ENCODE measurements around the gene TRMT11. TPM values are rescaled to one million over a fixed set of nuclear protein-coding genes. Genes with fewer than 3 reads are reported as not detected.

TRMT11 gene
- total RNA-seq, 4 donors from 2014 or later: 27.6 to 45.3 (median 36.4) TPM

GRCh38 chr6:125951323-125951722 is 35.0 kb upstream of the TRMT11 start:
- intact Hi-C loops (cut with DNase I): loop anchor here (10.0 kb wide), 2 partner anchors 97 to 167 kb away; no protein-coding TSS in a partner anchor
- H3K9me3 ChIP-seq: no peaks in the 10 kb centered on the region
- no peak overlapping the region for H3K27ac ChIP-seq
- no peaks in the 10 kb centered on the region for H3K36me3 ChIP-seq
- DNase-seq: no peak
- no peak overlapping the region for H3K4me3 ChIP-seq (replicated peaks in 1 of 3)
- H3K27me3 ChIP-seq: no peaks in the 10 kb centered on the region
- WGBS, 2 donors: 87 to 92% methylated on average over 1 of the region's 1 CpG
- TF ChIP-seq CTCF (IDR thresholded peaks at IDR 0.05) (no peak), POLR2A (IDR thresholded peaks at IDR 0.05) (no peak)
- H3K4me1 ChIP-seq: peaks cover 3 to 17% of the 10 kb centered on the region in 2 donors

GRCh38 chr6:125952764-125953501 is 33.4 kb upstream of the TRMT11 start:
- intact Hi-C loops (cut with DNase I): loop anchor here (10.0 kb wide), 2 partner anchors 98 to 168 kb away; no protein-coding TSS in a partner anchor

GRCh38 chr6:125953502-125953875 is 32.9 kb upstream of the TRMT11 start:
- Histone ChIP-seq H3K27ac (no peak overlapping the region), H3K36me3 (no peaks in the 10 kb centered on the region), H3K27me3 (no peaks in the 10 kb centered on the region), H3K4me1 (peaks cover 0 to 9% of the 10 kb centered on the region in 2 donors), H3K9me3 (no peaks in the 10 kb centered on the region), H3K4me3 (replicated peaks in 1 of 3) (no peak overlapping the region)
- TF ChIP-seq POLR2A (IDR thresholded peaks at IDR 0.05) (no peak), CTCF (IDR thresholded peaks at IDR 0.05) (no peak)
- no peak for DNase-seq
- intact Hi-C loops (cut with DNase I): loop anchor here (10.0 kb wide), 2 partner anchors 99 to 169 kb away; no protein-coding TSS in a partner anchor
- 66 to 83% methylated on average over 9 to 11 of the region's 11 CpGs for WGBS, 2 donors

More at GRCh38 chr6:125952764-125953501, 33.4 kb upstream of the TRMT11 start:
- peaks cover 0 to 6% of the 10 kb centered on the region in 2 donors for H3K4me1 ChIP-seq
- no peak overlapping the region for H3K4me3 ChIP-seq (replicated peaks in 1 of 3)
- H3K27me3 ChIP-seq: no peaks in the 10 kb centered on the region
- H3K9me3 ChIP-seq: no peaks in the 10 kb centered on the region
- WGBS, 2 donors: 83 to 84% methylated on average over 6 to 7 of the region's 7 CpGs
- DNase-seq: no peak
- no peak for TF ChIP-seq CTCF (IDR thresholded peaks at IDR 0.05)
- TF ChIP-seq POLR2A (IDR thresholded peaks at IDR 0.05): no peak
- no peaks in the 10 kb centered on the region for H3K36me3 ChIP-seq
- no peak overlapping the region for H3K27ac ChIP-seq

GRCh38 chr6:125954735-125955339 is 31.5 kb upstream of the TRMT11 start:
- H3K36me3 ChIP-seq: no peaks in the 10 kb centered on the region
- H3K4me1 ChIP-seq: peaks cover 0 to 13% of the 10 kb centered on the region in 2 donors
- no peak for TF ChIP-seq POLR2A (IDR thresholded peaks at IDR 0.05)
- no peak for TF ChIP-seq CTCF (IDR thresholded peaks at IDR 0.05)
- no peak overlapping the region for H3K27ac ChIP-seq
- intact Hi-C loops (cut with DNase I): loop anchor here (5.0 to 10.0 kb wide), 3 partner anchors 33 to 170 kb away; no protein-coding TSS in a partner anchor
- no peaks in the 10 kb centered on the region for H3K9me3 ChIP-seq
- no peak overlapping the region for H3K4me3 ChIP-seq (replicated peaks in 1 of 3)
- DNase-seq: no peak
- H3K27me3 ChIP-seq: no peaks in the 10 kb centered on the region
- 69 to 81% methylated on average over 5 of the region's 5 CpGs for WGBS, 2 donors

- DNase-seq: no peak
- H3K27me3 ChIP-seq: no peaks in the 10 kb centered on the region
- WGBS, 2 donors: 36 to 42% methylated on average over 5 of the region's 5 CpGs
- H3K4me3 ChIP-seq (replicated peaks in 1 of 3): peak overlapping the region in 1 of 3 donors; percentile 90
- H3K27ac ChIP-seq: peak overlapping the region; percentile 93 to 97 (median 97)
- H3K36me3 ChIP-seq: no peaks in the 10 kb centered on the region
- H3K4me1 ChIP-seq: peaks cover 0 to 13% of the 10 kb centered on the region in 2 donors
- TF ChIP-seq CTCF (IDR thresholded peaks at IDR 0.05) (no peak), POLR2A (IDR thresholded peaks at IDR 0.05) (no peak)
- intact Hi-C loops (cut with DNase I): loop anchor here (5.0 to 10.0 kb wide), 3 partner anchors 34 to 171 kb away; no protein-coding TSS in a partner anchor
- no peaks in the 10 kb centered on the region for H3K9me3 ChIP-seq
Measured at GRCh38 chr6:125955973-125956372, 30.4 kb upstream of the TRMT11 start.

Measured in thyroid gland (tissue), 4 donors.